GM21786 (cell line): ENCODE measurements around the gene ZPBP2.

Experiments
- ATAC-seq: cut with Tn5 transposase; IDR thresholded peaks from one replicate; pipeline ENCODE4 v1.9.1; 2021; ENCODE audit not compliant: unreplicated experiment

The ZPBP2 gene

DNA sequence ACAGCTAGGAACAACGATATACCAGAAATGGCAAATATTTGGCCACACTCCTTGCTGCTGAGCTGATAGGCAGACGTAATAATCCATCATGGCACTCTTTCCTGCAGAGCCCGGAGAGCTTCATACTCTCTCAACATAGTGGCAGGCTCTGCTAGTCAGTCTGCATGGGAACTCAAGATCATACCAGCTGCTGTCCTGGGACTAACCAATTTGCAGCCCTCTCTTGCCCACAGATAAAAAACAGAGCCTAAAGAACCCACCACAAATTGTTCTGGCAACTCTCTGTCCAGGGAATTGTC is 36.9 kb downstream of the ZPBP2 start:
- ATAC-seq = no peak

DNA sequence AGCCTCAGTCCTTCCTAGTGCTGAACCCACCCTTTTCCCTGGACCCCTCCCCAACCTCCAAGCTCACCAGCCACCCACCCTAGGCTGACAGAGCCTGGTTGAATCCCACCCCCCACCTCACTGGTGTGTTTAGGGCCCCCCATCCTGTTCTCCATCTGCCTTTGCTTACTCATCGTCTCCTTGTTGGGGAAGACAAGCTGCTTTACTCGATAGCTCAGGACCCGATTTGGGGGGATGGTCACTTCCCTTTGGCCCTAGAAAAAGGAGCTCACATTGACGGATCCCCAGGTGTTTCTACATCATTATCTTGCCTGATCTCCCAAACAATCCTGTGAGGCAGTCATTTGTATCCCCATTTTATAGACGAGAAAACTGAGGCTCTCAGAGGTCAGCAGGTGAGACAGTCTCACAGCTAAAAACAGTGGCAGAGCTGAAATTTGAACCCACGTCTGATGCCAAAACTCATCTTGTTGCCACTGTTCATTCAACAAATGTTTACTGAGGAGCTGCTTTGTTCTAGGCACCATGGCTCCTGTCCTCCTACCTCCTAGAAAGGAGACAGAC is 40.9 kb downstream of the ZPBP2 start:
- no peak for ATAC-seq

- ATAC-seq = no peak
Measured at GRCh38 chr17:39913989-39914388, 46.0 kb downstream of the ZPBP2 start.

GRCh38 chr17:39915559-39915958 is 47.6 kb downstream of the ZPBP2 start:
- no peak for ATAC-seq

GRCh38 chr17:39916918-39917317 is 48.9 kb downstream of the ZPBP2 start:
- ATAC-seq = no peak

- ATAC-seq = no peak
Measured at GRCh38 chr17:39919087-39919683, 51.2 kb downstream of the ZPBP2 start.

DNA sequence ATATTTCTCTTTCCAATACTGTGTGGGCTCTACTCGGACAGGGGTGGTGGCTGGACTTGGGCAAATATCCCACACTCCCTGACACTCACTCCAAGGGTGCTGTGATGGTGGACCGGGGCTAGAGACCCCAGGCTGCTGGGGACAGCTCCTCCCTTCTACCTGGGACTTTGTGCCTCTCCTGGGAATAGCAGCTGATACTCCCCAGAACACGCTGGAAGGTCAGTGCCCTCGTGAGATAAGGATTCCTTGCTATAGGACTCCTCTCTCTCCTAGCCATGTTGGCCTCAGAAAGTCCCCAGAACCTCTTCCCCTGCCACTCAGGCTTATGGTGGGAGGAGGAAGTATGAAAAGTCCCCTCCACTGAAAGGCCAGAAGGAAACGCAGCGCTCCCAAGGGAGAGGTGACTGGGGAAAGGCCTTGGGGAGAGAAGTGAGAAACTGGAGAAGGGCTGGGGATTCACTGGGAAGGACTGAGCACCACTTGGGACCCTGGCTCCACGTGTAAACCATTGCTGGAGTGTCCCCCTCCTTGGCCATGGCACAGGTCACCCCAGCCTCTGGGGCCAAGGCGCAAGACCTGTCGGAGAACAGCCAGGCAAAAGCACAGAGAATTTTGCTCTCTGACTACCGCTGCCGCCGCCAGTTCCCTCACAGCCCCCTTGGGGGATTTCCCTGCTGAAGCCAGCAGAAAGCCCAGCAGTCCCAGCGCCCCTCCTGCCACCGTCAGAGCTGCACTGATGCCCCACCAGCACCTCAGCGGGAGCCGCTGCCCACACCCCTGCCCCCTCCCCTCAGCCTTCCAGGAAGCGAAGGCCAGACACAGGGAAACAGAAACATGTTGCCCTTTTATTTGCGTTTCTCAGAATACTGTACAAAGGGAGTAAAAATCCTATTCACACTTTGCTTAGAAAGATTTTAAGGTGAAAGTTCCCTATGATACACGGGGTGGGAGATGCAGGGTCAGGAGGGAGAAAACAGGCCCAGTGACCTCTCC is 52.5 kb downstream of the ZPBP2 start:
- no peak for ATAC-seq

- no peak for ATAC-seq
Measured at GRCh38 chr17:39921323-39921722, 53.3 kb downstream of the ZPBP2 start.

DNA sequence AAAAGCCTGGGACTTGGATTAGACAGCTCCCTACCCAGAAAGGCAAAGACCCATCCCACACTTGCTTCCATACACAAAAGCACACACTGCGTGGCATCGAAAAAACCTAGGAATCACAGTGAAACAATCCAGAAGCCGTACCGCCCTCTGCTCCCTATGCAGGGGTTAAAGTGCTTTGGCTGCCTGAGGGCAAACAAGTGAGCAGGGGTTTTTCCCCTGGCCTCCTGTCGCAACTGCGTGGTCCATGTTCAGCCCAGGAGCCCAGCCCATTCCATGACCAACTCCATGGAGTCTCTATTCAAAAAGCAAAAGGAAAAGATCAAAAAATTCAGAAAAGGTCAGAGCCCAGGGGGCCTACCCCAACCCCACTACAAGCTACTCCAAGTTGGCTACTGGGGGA is 54.0 kb downstream of the ZPBP2 start:
- ATAC-seq = no peak

- ATAC-seq = no peak
Measured at GRCh38 chr17:39923230-39923629, 55.2 kb downstream of the ZPBP2 start.

GRCh38 chr17:39923836-39924690 is 56.1 kb downstream of the ZPBP2 start:
- ATAC-seq = no peak

GRCh38 chr17:39924691-39925055 is 56.7 kb downstream of the ZPBP2 start:
- ATAC-seq = no peak

GRCh38 chr17:39925282-39926134 is 57.5 kb downstream of the ZPBP2 start:
- ATAC-seq = no peak

GRCh38 chr17:39926135-39926587 is 58.2 kb downstream of the ZPBP2 start:
- ATAC-seq = no peak

DNA sequence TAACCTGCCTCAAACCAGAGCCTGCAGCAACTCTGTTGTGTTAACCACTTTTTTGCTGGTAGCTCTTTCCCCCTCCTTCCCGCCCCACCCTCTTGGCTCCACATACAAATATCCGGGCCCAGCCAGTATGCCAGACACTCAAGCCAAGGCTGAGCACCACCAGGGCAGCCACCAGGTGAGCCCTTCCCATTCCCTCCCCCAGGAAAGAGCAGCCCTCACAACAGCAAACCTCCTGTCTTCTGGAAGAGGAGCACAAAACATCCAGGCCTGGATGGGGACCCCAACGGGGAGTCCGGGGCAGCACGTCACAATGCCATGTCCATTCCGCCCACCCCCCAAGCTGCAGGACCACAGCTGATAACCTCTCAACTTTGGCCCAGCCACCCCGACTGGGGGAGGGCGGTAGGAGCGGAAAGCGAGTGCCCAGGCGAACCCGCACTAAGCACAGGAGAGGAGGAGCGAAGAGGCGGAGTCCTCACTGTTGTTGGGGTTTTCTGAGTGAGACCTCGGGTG is 58.6 kb downstream of the ZPBP2 start:
- no peak for ATAC-seq
